ENCODE data around the gene DLG1.

The DLG1 gene

GRCh38 chr3:197173620-197174019 lies 124.8 kb downstream of the DLG1 start:
- Mint-ChIP-seq H3K4me3 (no peak overlapping the region), H3K27ac (no peak overlapping the region), H3K9me3 (no peaks in the 10 kb centered on the region), H3K27me3 (no peaks in the 10 kb centered on the region), H3K4me1 (no peaks in the 10 kb centered on the region)
- no peak for DNase-seq
- no peak for ATAC-seq

GRCh38 chr3:197171481-197172067 lies 126.8 kb downstream of the DLG1 start:
- H3K9me3 Mint-ChIP-seq = no peaks in the 10 kb centered on the region
- H3K4me3 Mint-ChIP-seq = no peak overlapping the region
- ATAC-seq = no peak
- no peak for DNase-seq
- no peaks in the 10 kb centered on the region for H3K4me1 Mint-ChIP-seq
- H3K27ac Mint-ChIP-seq = no peak overlapping the region
- no peaks in the 10 kb centered on the region for H3K27me3 Mint-ChIP-seq

- H3K9me3 Mint-ChIP-seq = no peaks in the 10 kb centered on the region
- no peak overlapping the region for H3K27ac Mint-ChIP-seq
- DNase-seq (no peak), ATAC-seq (no peak)
- H3K27me3 Mint-ChIP-seq = no peaks in the 10 kb centered on the region
- H3K4me1 Mint-ChIP-seq = no peaks in the 10 kb centered on the region
- H3K4me3 Mint-ChIP-seq = no peak overlapping the region
These were observed 129.4 kb downstream of the DLG1 start for GRCh38 chr3:197169028-197169427.

DNA sequence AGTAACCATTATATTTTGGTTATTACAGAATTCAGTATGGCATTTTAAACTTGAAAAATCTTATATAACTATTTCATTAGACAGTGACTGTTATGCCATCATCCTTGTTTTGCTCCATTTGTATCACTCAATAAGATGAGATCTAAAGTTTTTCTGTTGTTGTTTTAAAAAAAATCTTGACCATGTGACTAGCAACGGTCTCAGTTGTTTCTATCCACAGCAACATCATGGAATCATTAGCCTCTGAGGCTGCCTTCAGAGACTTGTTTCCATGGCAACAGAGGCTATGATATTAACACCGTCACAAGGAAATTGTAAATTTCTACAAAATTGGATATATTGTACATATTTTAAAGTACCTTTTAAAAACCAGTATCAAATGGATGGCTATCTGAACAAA lies 129.8 kb downstream of the DLG1 start:
- DNase-seq (no peak), ATAC-seq (no peak)
- no peaks in the 10 kb centered on the region for H3K4me1 Mint-ChIP-seq
- H3K9me3 Mint-ChIP-seq = no peaks in the 10 kb centered on the region
- no peaks in the 10 kb centered on the region for H3K27me3 Mint-ChIP-seq
- H3K4me3 Mint-ChIP-seq = no peak overlapping the region
- H3K27ac Mint-ChIP-seq = no peak overlapping the region

DNA sequence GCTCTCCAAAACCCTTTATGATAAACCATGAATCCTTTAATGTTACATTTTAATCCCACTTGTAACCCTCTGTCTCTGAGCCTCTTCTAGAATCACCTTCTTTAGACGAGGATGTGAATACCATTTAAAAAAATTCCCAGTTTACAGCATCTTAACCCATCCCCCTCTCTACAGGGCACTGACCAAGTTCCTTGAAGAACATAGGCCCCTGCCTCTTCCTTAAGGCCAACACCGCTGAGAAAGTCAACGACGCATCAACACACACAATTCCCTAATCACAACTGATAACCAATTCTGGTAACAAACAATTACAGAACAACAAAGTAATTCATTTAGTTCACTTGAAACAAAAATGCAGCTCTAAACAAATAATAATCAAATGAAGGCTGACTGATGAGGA lies 130.3 kb downstream of the DLG1 start:
- ATAC-seq (no peak), DNase-seq (no peak)
- Mint-ChIP-seq H3K4me1 (peaks cover 2% of the 10 kb centered on the region), H3K27ac (no peak overlapping the region), H3K4me3 (no peak overlapping the region), H3K9me3 (no peaks in the 10 kb centered on the region), H3K27me3 (no peaks in the 10 kb centered on the region)

DNA sequence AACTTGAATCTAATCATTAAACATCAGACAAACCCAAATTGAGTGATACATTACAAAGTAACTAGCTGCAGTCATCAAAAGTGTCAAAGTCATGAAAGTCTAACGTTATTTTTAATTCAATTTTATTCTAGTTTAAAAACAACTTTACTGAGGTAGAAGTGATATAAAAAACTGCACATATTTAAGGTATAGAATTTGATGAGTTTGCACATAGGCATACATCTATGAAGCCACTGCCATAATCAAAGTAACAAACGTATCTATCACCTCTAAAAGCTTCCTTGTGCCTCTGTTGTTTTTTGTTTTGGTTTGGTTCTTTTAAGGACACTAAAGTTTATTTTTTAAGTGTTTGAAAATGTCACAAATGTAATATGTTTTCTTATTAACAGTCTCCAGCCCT lies 130.9 kb downstream of the DLG1 start:
- H3K4me1 Mint-ChIP-seq = peaks cover 6% of the 10 kb centered on the region
- DNase-seq (no peak), ATAC-seq (no peak)
- no peak overlapping the region for H3K4me3 Mint-ChIP-seq
- H3K27me3 Mint-ChIP-seq = no peaks in the 10 kb centered on the region
- no peaks in the 10 kb centered on the region for H3K9me3 Mint-ChIP-seq
- H3K27ac Mint-ChIP-seq = no peak overlapping the region

DNA sequence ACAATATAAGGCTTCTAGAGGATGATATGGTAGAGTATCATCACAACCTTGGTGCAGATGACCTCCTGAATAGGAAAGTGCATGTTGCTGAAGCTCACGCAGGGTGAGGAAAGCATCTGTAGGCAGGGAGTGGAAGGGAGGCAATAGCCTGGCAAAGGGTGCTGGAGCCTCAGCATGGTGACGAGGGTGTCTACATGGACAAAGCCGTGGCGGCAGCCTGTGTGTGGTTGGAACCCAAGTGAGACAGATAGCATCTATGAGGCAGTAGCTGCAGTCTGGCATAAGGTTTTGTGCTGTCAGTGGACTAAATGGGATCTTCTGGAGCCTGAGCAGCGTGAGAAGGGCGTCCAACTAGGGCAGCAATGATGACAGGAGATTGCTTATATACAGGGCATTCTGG lies 132.5 kb downstream of the DLG1 start:
- Mint-ChIP-seq H3K27me3 (no peaks in the 10 kb centered on the region), H3K9me3 (no peaks in the 10 kb centered on the region), H3K27ac (no peak overlapping the region), H3K4me3 (no peak overlapping the region), H3K4me1 (peaks cover 6% of the 10 kb centered on the region)
- DNase-seq (no peak), ATAC-seq (no peak)

- DNase-seq (no peak), ATAC-seq (no peak)
- Mint-ChIP-seq H3K27me3 (no peaks in the 10 kb centered on the region), H3K27ac (no peak overlapping the region), H3K9me3 (peaks cover 30 to 37% of the 10 kb centered on the region in 2 donors), H3K4me3 (no peak overlapping the region), H3K4me1 (no peaks in the 10 kb centered on the region)
These were observed 143.4 kb downstream of the DLG1 start for GRCh38 chr3:197155046-197155445.

DNA sequence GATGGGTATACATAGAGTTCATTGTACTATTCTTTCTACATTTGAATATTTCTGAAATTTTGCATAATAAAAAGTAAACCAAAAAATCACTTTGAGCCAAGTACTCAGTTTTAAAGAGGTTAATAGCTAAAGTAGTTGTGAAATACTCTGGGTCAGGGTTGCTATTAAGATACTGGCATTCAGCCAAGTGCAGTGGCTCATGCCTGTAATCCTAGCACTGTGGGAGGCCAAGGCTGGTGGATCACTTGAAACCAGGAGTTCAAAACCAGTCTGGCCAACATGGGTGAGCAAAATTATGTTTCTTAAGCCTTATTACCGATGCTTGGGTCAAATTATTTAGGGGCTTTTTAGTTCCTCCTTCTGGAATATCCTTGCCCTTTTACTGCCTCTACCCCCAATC lies 146.8 kb downstream of the DLG1 start:
- H3K9me3 Mint-ChIP-seq = peaks cover 21 to 26% of the 10 kb centered on the region in 2 donors
- peaks cover 5% of the 10 kb centered on the region for H3K4me1 Mint-ChIP-seq
- DNase-seq (no peak), ATAC-seq (no peak)
- H3K4me3 Mint-ChIP-seq = no peak overlapping the region
- H3K27me3 Mint-ChIP-seq = no peaks in the 10 kb centered on the region
- H3K27ac Mint-ChIP-seq = no peak overlapping the region

DNA sequence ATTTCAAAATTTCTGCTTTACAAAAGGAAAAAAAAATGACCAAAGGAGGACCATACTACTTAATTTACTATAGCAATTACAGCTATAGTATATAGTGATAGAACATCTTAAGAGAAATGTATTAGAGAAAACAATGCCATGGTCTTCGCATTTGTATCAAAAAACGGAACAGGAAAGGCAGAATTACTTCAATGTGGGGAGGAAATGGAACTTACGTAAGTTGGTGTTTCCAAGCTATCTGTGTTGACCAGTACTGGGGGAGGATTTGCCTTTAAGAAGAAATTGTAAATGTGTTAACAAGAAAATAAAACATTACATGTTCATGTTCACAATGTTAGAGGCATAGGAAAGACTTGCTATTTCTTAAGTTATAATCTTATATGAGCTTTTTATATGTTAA lies 148.9 kb downstream of the DLG1 start:
- no peak for ATAC-seq
- Mint-ChIP-seq H3K4me3 (no peak overlapping the region), H3K27ac (no peak overlapping the region), H3K9me3 (peaks cover 7 to 11% of the 10 kb centered on the region in 2 donors), H3K27me3 (no peaks in the 10 kb centered on the region), H3K4me1 (peaks cover 12% of the 10 kb centered on the region)
- no peak for DNase-seq

DNA sequence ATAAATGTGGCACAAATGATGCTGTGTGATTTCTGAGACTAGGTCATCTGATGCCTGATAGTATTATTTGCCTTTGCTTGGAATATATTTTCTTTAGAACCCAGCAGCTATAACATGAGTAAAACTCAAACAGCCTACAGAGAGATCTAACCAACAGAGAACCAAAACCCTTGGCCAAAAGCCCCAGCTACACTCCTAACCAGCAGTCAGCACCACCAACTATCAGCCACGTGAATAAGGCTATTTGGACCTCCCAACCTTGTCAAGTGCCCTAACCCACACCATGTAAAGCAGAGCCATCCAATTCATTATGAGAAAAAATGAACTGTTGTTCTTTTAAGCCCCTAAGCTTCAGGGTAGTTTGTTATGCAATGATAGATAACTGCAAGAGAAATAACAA lies 154.2 kb downstream of the DLG1 start:
- no peak overlapping the region for H3K27ac Mint-ChIP-seq
- peaks cover 23% of the 10 kb centered on the region for H3K4me1 Mint-ChIP-seq
- H3K4me3 Mint-ChIP-seq = no peak overlapping the region
- DNase-seq (no peak), ATAC-seq (no peak)
- H3K9me3 Mint-ChIP-seq = peaks cover 6 to 8% of the 10 kb centered on the region in 2 donors
- no peaks in the 10 kb centered on the region for H3K27me3 Mint-ChIP-seq

GRCh38 chr3:197139586-197139985 lies 158.8 kb downstream of the DLG1 start:
- H3K27ac Mint-ChIP-seq = peak overlapping the region in 1 of 2 donors; percentile 70
- no peaks in the 10 kb centered on the region for H3K27me3 Mint-ChIP-seq
- peaks cover 11% of the 10 kb centered on the region for H3K4me1 Mint-ChIP-seq

DNA sequence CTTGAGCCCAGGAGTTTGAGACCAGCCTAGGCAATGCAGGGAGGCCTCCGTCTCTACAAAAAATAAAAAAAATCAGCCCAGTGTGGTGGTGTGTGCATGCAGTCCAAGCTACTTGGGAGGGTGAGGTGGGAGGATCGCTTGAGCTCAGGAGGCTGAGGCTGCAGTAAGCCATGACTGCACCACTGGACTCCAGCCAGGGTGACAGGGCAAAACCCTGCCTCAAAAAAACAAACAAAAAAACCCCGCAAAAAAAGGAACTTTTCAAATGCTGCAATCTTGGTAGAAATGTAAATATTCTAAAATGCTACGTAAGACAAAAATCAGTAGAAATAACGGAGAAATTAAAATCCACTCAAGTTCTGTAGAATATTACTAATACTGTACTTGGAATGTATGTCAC lies 160.7 kb downstream of the DLG1 start:
- H3K27ac Mint-ChIP-seq = no peak overlapping the region
- DNase-seq (no peak), ATAC-seq (no peak)
- no peaks in the 10 kb centered on the region for H3K27me3 Mint-ChIP-seq
- no peak overlapping the region for H3K4me3 Mint-ChIP-seq
- H3K4me1 Mint-ChIP-seq = peaks cover 11% of the 10 kb centered on the region
- H3K9me3 Mint-ChIP-seq = peaks cover 25 to 38% of the 10 kb centered on the region in 2 donors

More at GRCh38 chr3:197139586-197139985, 158.8 kb downstream of the DLG1 start:
- Mint-ChIP-seq H3K9me3 (peaks cover 15 to 24% of the 10 kb centered on the region in 2 donors), H3K4me3 (no peak overlapping the region)
- DNase-seq (no peak), ATAC-seq (no peak)

GRCh38 chr3:197136744-197137143 lies 161.7 kb downstream of the DLG1 start:
- H3K4me1 Mint-ChIP-seq = peaks cover 11% of the 10 kb centered on the region
- no peak for ATAC-seq
- no peak overlapping the region for H3K27ac Mint-ChIP-seq
- H3K4me3 Mint-ChIP-seq = no peak overlapping the region
- no peaks in the 10 kb centered on the region for H3K27me3 Mint-ChIP-seq
- H3K9me3 Mint-ChIP-seq = peaks cover 25 to 38% of the 10 kb centered on the region in 2 donors
- no peak for DNase-seq

- DNase-seq (no peak), ATAC-seq (no peak)
- Mint-ChIP-seq H3K27me3 (no peaks in the 10 kb centered on the region), H3K9me3 (peaks cover 25 to 38% of the 10 kb centered on the region in 2 donors), H3K4me1 (peaks cover 5% of the 10 kb centered on the region), H3K4me3 (no peak overlapping the region), H3K27ac (no peak overlapping the region)
These were observed 163.2 kb downstream of the DLG1 start for GRCh38 chr3:197135212-197135611.

DNA sequence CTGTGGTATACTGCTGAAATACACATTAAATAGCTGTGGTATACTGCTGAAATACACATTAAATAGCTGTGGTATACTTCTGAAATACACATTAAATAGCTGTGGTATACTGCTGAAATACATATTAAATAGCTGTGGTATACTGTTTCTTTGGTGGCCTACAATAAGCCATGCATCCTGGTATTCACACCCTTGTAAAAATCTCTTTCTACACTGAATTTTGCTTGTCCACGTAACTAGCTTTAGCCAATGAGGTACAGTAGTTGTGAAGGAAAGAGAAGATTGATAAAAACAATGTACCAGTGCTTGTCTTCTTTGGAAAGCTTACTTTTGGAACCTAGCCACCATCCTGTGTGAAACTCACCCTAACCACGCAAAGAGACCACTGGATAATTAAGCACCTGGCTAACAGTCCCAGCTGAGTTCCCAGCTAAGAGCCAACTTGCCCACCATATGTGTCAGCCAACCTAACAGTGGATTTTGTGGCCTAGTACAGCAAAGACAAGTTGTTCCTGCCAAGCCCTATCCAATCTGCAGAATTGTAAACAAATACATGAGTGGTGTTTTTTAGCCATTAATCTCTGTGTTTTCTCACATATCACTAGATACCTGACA lies 165.4 kb downstream of the DLG1 start:
- no peaks in the 10 kb centered on the region for H3K4me1 Mint-ChIP-seq
- no peak overlapping the region for H3K4me3 Mint-ChIP-seq
- no peak for ATAC-seq
- DNase-seq = no peak
- peaks cover 25 to 38% of the 10 kb centered on the region in 2 donors for H3K9me3 Mint-ChIP-seq
- H3K27ac Mint-ChIP-seq = peak overlapping the region in 1 of 2 donors; percentile 0
- no peaks in the 10 kb centered on the region for H3K27me3 Mint-ChIP-seq

GRCh38 chr3:197125636-197126035 lies 172.8 kb downstream of the DLG1 start:
- H3K9me3 Mint-ChIP-seq = no peaks in the 10 kb centered on the region

More at GRCh38 chr3:197125636-197126035, 172.8 kb downstream of the DLG1 start:
- no peaks in the 10 kb centered on the region for H3K27me3 Mint-ChIP-seq
- ATAC-seq (no peak), DNase-seq (no peak)
- no peak overlapping the region for H3K27ac Mint-ChIP-seq
- H3K4me1 Mint-ChIP-seq = no peaks in the 10 kb centered on the region
- no peak overlapping the region for H3K4me3 Mint-ChIP-seq
